Measurements from ENCODE around the gene SYNE4. TPM values are rescaled to one million over a fixed set of nuclear protein-coding genes. Genes with fewer than 3 reads are reported as not detected.

SYNE4 gene
- total RNA-seq, 1 donor from 2014 or later, result 2.0 TPM

GRCh38 chr19:36013280-36014011, 4.8 kb upstream of the SYNE4 start:
- Mint-ChIP-seq H3K9me3 (ENCODE audit: unreplicated experiment) (peaks cover 3% of the 10 kb centered on the region), H3K4me1 (ENCODE audit: low read depth, unreplicated experiment) (peaks cover 15% of the 10 kb centered on the region), H3K27ac (ENCODE audit: unreplicated experiment) (peak overlapping the region; percentile 81), H3K4me3 (ENCODE audit: unreplicated experiment) (peak overlapping the region; percentile 99), H3K27me3 (ENCODE audit: unreplicated experiment) (peaks cover 9% of the 10 kb centered on the region), H3K36me3 (ENCODE audit: unreplicated experiment) (peaks cover 7% of the 10 kb centered on the region)
- no peak for DNase-seq
- TF ChIP-seq, protein P1, sequence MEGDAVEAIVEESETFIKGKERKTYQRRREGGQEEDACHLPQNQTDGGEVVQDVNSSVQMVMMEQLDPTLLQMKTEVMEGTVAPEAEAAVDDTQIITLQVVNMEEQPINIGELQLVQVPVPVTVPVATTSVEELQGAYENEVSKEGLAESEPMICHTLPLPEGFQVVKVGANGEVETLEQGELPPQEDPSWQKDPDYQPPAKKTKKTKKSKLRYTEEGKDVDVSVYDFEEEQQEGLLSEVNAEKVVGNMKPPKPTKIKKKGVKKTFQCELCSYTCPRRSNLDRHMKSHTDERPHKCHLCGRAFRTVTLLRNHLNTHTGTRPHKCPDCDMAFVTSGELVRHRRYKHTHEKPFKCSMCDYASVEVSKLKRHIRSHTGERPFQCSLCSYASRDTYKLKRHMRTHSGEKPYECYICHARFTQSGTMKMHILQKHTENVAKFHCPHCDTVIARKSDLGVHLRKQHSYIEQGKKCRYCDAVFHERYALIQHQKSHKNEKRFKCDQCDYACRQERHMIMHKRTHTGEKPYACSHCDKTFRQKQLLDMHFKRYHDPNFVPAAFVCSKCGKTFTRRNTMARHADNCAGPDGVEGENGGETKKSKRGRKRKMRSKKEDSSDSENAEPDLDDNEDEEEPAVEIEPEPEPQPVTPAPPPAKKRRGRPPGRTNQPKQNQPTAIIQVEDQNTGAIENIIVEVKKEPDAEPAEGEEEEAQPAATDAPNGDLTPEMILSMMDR (IDR thresholded peaks at IDR 0.05; ENCODE audit: partially characterized antibody, unreplicated experiment), result no peak

DNA sequence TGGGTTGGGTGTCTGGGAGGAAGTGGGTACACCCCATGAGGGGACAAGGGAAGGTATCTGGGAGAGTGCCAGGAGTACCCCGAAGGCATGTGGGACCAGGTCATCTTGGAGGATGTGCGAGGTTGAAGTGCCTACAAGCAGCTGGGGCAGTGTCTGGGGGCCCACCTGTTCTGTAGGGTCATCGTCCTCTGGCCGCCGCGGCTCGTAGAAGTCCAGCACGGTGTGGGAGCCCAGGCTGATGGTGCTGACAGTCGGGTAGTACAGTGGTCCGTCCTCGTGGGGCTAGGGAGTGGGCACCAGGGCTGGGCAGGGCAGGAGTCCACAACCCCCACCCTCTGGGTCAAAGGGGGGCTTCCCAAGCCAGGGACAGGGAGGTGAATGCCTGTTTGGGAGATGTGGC, 1.8 kb upstream of the SYNE4 start:
- peaks cover 2% of the 10 kb centered on the region for H3K9me3 Mint-ChIP-seq (ENCODE audit: unreplicated experiment)
- H3K36me3 Mint-ChIP-seq (ENCODE audit: unreplicated experiment), result peaks cover under 1% of the 10 kb centered on the region
- peak overlapping the region; percentile 76 for H3K4me3 Mint-ChIP-seq (ENCODE audit: unreplicated experiment)
- no peak for DNase-seq
- H3K27ac Mint-ChIP-seq (ENCODE audit: unreplicated experiment), result peak overlapping the region; percentile 86
- H3K27me3 Mint-ChIP-seq (ENCODE audit: unreplicated experiment), result peaks cover 11% of the 10 kb centered on the region
- TF ChIP-seq, protein P1 (IDR thresholded peaks at IDR 0.05; ENCODE audit: partially characterized antibody, unreplicated experiment), result no peak
- H3K4me1 Mint-ChIP-seq (ENCODE audit: low read depth, unreplicated experiment), result peaks cover 15% of the 10 kb centered on the region

GRCh38 chr19:36009633-36010379, 1.2 kb upstream of the SYNE4 start:
- TF ChIP-seq, protein P1 (IDR thresholded peaks at IDR 0.05; ENCODE audit: partially characterized antibody, unreplicated experiment), result no peak
- Mint-ChIP-seq H3K9me3 (ENCODE audit: unreplicated experiment) (peaks cover 2% of the 10 kb centered on the region), H3K36me3 (ENCODE audit: unreplicated experiment) (no peaks in the 10 kb centered on the region), H3K4me3 (ENCODE audit: unreplicated experiment) (peak overlapping the region; percentile 76), H3K27me3 (ENCODE audit: unreplicated experiment) (peaks cover 9% of the 10 kb centered on the region), H3K4me1 (ENCODE audit: low read depth, unreplicated experiment) (peaks cover 15% of the 10 kb centered on the region), H3K27ac (ENCODE audit: unreplicated experiment) (peak overlapping the region; percentile 86)
- no peak for DNase-seq

DNA sequence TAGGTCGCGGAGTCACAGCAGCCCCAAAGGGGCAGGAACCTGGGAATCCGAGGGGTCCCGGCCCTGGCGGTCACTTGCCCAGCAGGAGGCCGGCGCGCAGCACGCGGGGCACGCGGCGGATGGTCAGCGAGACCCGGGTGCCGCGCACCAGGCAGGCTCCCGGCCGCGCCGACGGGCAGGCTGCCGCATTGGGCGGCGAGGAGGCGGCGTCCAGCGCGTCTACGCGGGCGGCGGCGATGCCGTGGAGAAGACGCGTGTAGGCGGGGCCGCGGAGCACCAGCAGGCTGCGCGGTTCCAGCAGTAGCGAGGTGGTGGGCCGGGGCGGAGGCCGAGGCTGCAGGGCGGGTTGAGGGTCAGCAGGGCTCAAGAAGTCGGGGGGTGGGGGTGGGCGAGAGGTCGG, 607 bp upstream of the SYNE4 start:
- Mint-ChIP-seq H3K27ac (ENCODE audit: unreplicated experiment) (no peak overlapping the region), H3K9me3 (ENCODE audit: unreplicated experiment) (peaks cover 2% of the 10 kb centered on the region), H3K4me3 (ENCODE audit: unreplicated experiment) (peak overlapping the region; percentile 76), H3K27me3 (ENCODE audit: unreplicated experiment) (peaks cover 7% of the 10 kb centered on the region), H3K36me3 (ENCODE audit: unreplicated experiment) (no peaks in the 10 kb centered on the region), H3K4me1 (ENCODE audit: low read depth, unreplicated experiment) (peaks cover 14% of the 10 kb centered on the region)
- TF ChIP-seq, protein P1 (IDR thresholded peaks at IDR 0.05; ENCODE audit: partially characterized antibody, unreplicated experiment), result no peak
- DNase-seq, result peak; percentile 75

DNA sequence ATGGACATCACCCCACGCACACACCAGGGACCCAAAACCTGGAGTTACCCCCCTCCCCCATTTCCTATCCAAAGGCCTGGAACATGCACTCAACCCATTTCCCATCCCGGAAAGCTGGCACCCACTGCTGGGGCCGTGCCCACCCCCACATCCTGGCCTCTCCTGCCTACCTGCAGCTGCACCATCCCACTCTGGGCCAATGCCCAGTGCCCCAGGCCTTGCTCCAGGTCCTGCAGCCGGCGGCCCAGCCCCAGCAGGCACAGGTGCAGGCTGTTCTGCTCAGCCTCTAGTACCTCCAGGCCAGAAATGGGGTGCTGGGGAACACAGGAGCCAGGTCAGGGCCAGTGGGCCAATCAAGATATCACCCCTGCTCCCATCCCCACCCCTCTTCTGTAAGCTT, 1.7 kb downstream of the SYNE4 start:
- no peaks in the 10 kb centered on the region for H3K36me3 Mint-ChIP-seq (ENCODE audit: unreplicated experiment)
- TF ChIP-seq, protein P1 (IDR thresholded peaks at IDR 0.05; ENCODE audit: partially characterized antibody, unreplicated experiment), result no peak
- H3K27ac Mint-ChIP-seq (ENCODE audit: unreplicated experiment), result no peak overlapping the region
- no peak overlapping the region for H3K4me3 Mint-ChIP-seq (ENCODE audit: unreplicated experiment)
- H3K27me3 Mint-ChIP-seq (ENCODE audit: unreplicated experiment), result peaks cover 3% of the 10 kb centered on the region
- peaks cover 2% of the 10 kb centered on the region for H3K9me3 Mint-ChIP-seq (ENCODE audit: unreplicated experiment)
- no peak for DNase-seq
- peaks cover 9% of the 10 kb centered on the region for H3K4me1 Mint-ChIP-seq (ENCODE audit: low read depth, unreplicated experiment)

All from glutamatergic neuron (in vitro differentiated cells).